Measurements from ENCODE around the gene HEATR5A.
"Not testable (repeated sequence)": the region's sequence is repeated elsewhere in the genome, so short reads cannot be mapped to it uniquely, and the experiment has no call there.

Gene HEATR5A

GRCh38 chr14:31388687-31389413 is 31.5 kb downstream of the HEATR5A start:
- intact Hi-C loops (cut with DNase I; ENCODE audit: low total_unique reads): no loop called here
- Histone ChIP-seq H3K4me1 (peaks cover 0 to 19% (median 2%) of the 10 kb centered on the region in 4 donors), H3K27ac (peak overlapping the region; percentile 29 to 37), H3K9me3 (no peaks in the 10 kb centered on the region), H3K27me3 (no peaks in the 10 kb centered on the region), H3K4me3 (no peak overlapping the region), H3K36me3 (peaks cover 17 to 55% (median 37%) of the 10 kb centered on the region in 3 donors)
- DNase-seq: no peak
- TF ChIP-seq CTCF (IDR thresholded peaks at IDR 0.05): no peak

GRCh38 chr14:31387091-31387490 is 33.3 kb downstream of the HEATR5A start:
- intact Hi-C loops (cut with DNase I; ENCODE audit: low total_unique reads): no loop called here
- no peak overlapping the region for H3K4me3 ChIP-seq
- peaks cover 14 to 54% (median 30%) of the 10 kb centered on the region in 3 donors for H3K36me3 ChIP-seq
- DNase-seq: no peak
- peaks cover 0 to 19% (median 2%) of the 10 kb centered on the region in 4 donors for H3K4me1 ChIP-seq
- H3K27ac ChIP-seq: no peak overlapping the region
- TF ChIP-seq CTCF (IDR thresholded peaks at IDR 0.05): no peak
- H3K27me3 ChIP-seq: no peaks in the 10 kb centered on the region
- H3K9me3 ChIP-seq: no peaks in the 10 kb centered on the region

- Histone ChIP-seq H3K9me3 (no peaks in the 10 kb centered on the region), H3K27ac (no peak overlapping the region), H3K4me3 (no peak overlapping the region), H3K4me1 (peaks cover 0 to 19% (median 2%) of the 10 kb centered on the region in 4 donors), H3K36me3 (peaks cover 14 to 56% (median 25%) of the 10 kb centered on the region in 3 donors), H3K27me3 (no peaks in the 10 kb centered on the region)
- no peak for TF ChIP-seq CTCF (IDR thresholded peaks at IDR 0.05)
- intact Hi-C loops (cut with DNase I; ENCODE audit: low total_unique reads): no loop called here
- DNase-seq: no peak
Observed at GRCh38 chr14:31386271-31386670, 34.1 kb downstream of the HEATR5A start.

GRCh38 chr14:31382221-31382620 is 38.1 kb downstream of the HEATR5A start:
- H3K27ac ChIP-seq: no peak overlapping the region
- H3K9me3 ChIP-seq: no peaks in the 10 kb centered on the region
- H3K4me1 ChIP-seq: no peaks in the 10 kb centered on the region
- H3K36me3 ChIP-seq: peaks cover 28 to 88% (median 50%) of the 10 kb centered on the region in 3 donors
- intact Hi-C loops (cut with DNase I; ENCODE audit: low total_unique reads): no loop called here
- no peak overlapping the region for H3K4me3 ChIP-seq
- DNase-seq: no peak
- no peaks in the 10 kb centered on the region for H3K27me3 ChIP-seq
- TF ChIP-seq CTCF (IDR thresholded peaks at IDR 0.05): no peak

- Histone ChIP-seq H3K27ac (no peak overlapping the region), H3K4me1 (no peaks in the 10 kb centered on the region), H3K9me3 (no peaks in the 10 kb centered on the region), H3K36me3 (peaks cover 32 to 96% (median 59%) of the 10 kb centered on the region in 3 donors), H3K4me3 (no peak overlapping the region), H3K27me3 (no peaks in the 10 kb centered on the region)
- intact Hi-C loops (cut with DNase I; ENCODE audit: low total_unique reads): no loop called here
- no peak for DNase-seq
- TF ChIP-seq CTCF (IDR thresholded peaks at IDR 0.05): no peak
Observed at GRCh38 chr14:31380106-31380505, 40.2 kb downstream of the HEATR5A start.

- DNase-seq; H3K4me1 ChIP-seq; H3K27ac ChIP-seq; intact Hi-C loops (cut with DNase I; ENCODE audit: low total_unique reads); H3K4me3 ChIP-seq; H3K27me3 ChIP-seq; H3K9me3 ChIP-seq: not testable (repeated sequence)
- peaks cover 32 to 95% (median 65%) of the 10 kb centered on the region in 3 donors for H3K36me3 ChIP-seq
Observed at GRCh38 chr14:31379125-31379947, 41.0 kb downstream of the HEATR5A start.

All from tibial artery (tissue), 4 donors.